Endothelial cell of umbilical vein (primary cell): ENCODE results near the gene ADARB2. TPM values are rescaled to one million over a fixed set of nuclear protein-coding genes. Genes with fewer than 3 reads are reported as not detected.
A peak's percentile ranks its signal among the peaks of the same experiment; 100 is the strongest.

ENCODE experiments used
- BruUV-seq: library from RNA; stranded (reverse); fragments of 400-500 nt; replicated peaks from 2 replicates; lab custom pipeline; 2021; lab: Mats Ljungman, UMichigan
- CTCF ChIA-PET: fragments of 300-600, 350-600 bp; sonication (Branson Sonifier 250); formaldehyde crosslinking; loops from one replicate; lab custom pipeline; 2021; ENCODE audit warnings: antibody characterized with exemption, inconsistent platforms; lab: Charles Lee
- POLR2A ChIA-PET: fragments of 300-600, 350-600 bp; sonication (Branson Sonifier 250); formaldehyde crosslinking; loops from one replicate; lab custom pipeline; 2021; ENCODE audit warnings: antibody characterized with exemption, inconsistent platforms; lab: Charles Lee
- DNase-seq: peaks from one replicate; pipeline ENCODE4 v3.0.0-alpha.2; 2011; ENCODE audit warnings: low read depth, low spot score
- FAIRE-seq: peaks from 2 replicates; lab custom pipeline; 2011; peaks lifted over from hg19 to GRCh38; lab: Jason Lieb, UNC
- H2AFZ ChIP-seq: 2 replicates; pipeline ENCODE4 v1.6.0; 2012; ENCODE audit warnings: low read depth, low read length, control low read depth, inconsistent platforms
- H3K27ac ChIP-seq: 2 replicates; pipeline ENCODE4 v1.5.1; 2011; ENCODE audit warnings: low read depth, mild to moderate bottlenecking, control low read depth, low read length, moderate library complexity; ENCODE audit not compliant: insufficient read depth
- H3K27me3 ChIP-seq, 2 experiments: 2 replicates each; pipeline versions ENCODE4 v1.6.0 to v1.6.1; 2011; ENCODE audit warnings: low read length in 2 of 2, mixed read lengths in 1 of 2; ENCODE audit not compliant: control insufficient read depth in 2 of 2, insufficient read depth in 2 of 2
- H3K36me3 ChIP-seq, 2 experiments: 2 replicates in 1 of 2; 3 replicates in 1 of 2; pipeline ENCODE4 v1.5.1; 2011; ENCODE audit warnings: low read length in 2 of 2, mild to moderate bottlenecking in 1 of 2, moderate library complexity in 1 of 2; ENCODE audit not compliant: control insufficient read depth in 2 of 2, insufficient read depth in 2 of 2; ENCODE audit errors: extremely low read depth in 1 of 2
- H3K4me1 ChIP-seq: 3 replicates; pipeline ENCODE4 v1.5.1; 2011; ENCODE audit warnings: mild to moderate bottlenecking, low read length; ENCODE audit not compliant: control insufficient read depth, insufficient read depth; ENCODE audit errors: extremely low read depth
- H3K4me2 ChIP-seq: 2 replicates; pipeline ENCODE4 v1.6.1; 2011; ENCODE audit warnings: low read length, control low read depth, mixed read lengths; ENCODE audit not compliant: insufficient read depth
- H3K4me3 ChIP-seq, 3 experiments: fragments of 200-600 bp in 1 of 3; sonication (generic), shearing (Covaris generic) in 1 of 3; replicated peaks in 1 of 3; 2 replicates each; pipeline ENCODE4 v1.5.1; 2011 to 2016; ENCODE audit warnings: control low read depth in 3 of 3, low read length in 3 of 3, mild to moderate bottlenecking in 2 of 3, inconsistent platforms in 1 of 3, low read depth in 1 of 3, moderate library complexity in 1 of 3; ENCODE audit not compliant: insufficient read depth in 1 of 3
- H3K79me2 ChIP-seq: 2 replicates; pipeline ENCODE4 v1.6.0; 2012; ENCODE audit warnings: low read length, inconsistent platforms; ENCODE audit not compliant: control insufficient read depth, insufficient read depth
- H3K9ac ChIP-seq: replicated peaks from 2 replicates; pipeline ENCODE3; 2011; ENCODE audit warnings: low read length, control low read depth; ENCODE audit not compliant: insufficient read depth; ENCODE audit errors: extremely low read depth
- H3K9me1 ChIP-seq: replicated peaks from 3 replicates; pipeline ENCODE4 v1.6.0; 2011; ENCODE audit warnings: mild to moderate bottlenecking, low read length; ENCODE audit not compliant: control insufficient read depth, insufficient read depth; ENCODE audit errors: extremely low read depth
- H3K9me3 ChIP-seq: replicated peaks from 2 replicates; pipeline ENCODE4 v1.5.1; 2012; ENCODE audit warnings: low read length, inconsistent platforms; ENCODE audit not compliant: control insufficient read depth, insufficient read depth
- H4K20me1 ChIP-seq: replicated peaks from 2 replicates; pipeline ENCODE3; 2011; ENCODE audit warnings: mild to moderate bottlenecking, low read length; ENCODE audit not compliant: control insufficient read depth, insufficient read depth; ENCODE audit errors: extremely low read depth
- EZH2 ChIP-seq: IDR thresholded peaks from 2 replicates; pipeline ENCODE4 v1.6.1; 2012; ENCODE audit warnings: borderline replicate concordance, low read depth, mild to moderate bottlenecking, moderate library complexity, low read length, inconsistent platforms; ENCODE audit not compliant: severe bottlenecking
- FOS ChIP-seq: IDR thresholded peaks from 2 replicates; pipeline ENCODE4 v1.6.1; 2011; ENCODE audit warnings: mild to moderate bottlenecking, low read length, moderate library complexity, borderline replicate concordance; ENCODE audit not compliant: insufficient read depth
- GATA2 ChIP-seq: IDR thresholded peaks from 2 replicates; pipeline ENCODE4 v1.7.0; 2011; ENCODE audit warnings: low read depth, mild to moderate bottlenecking, moderate library complexity, mixed read lengths, low read length; ENCODE audit not compliant: insufficient read length, insufficient read depth
- POLR2A ChIP-seq: IDR thresholded peaks from 2 replicates; pipeline ENCODE4 v1.6.1; 2012; ENCODE audit warnings: low read depth, mild to moderate bottlenecking, control low read depth, low read length
- dilution Hi-C: fragments of 300-500 bp; cut with MboI; formaldehyde crosslinking; loops from one replicate; pipeline ENCODE4 v1.15.0; 2019; ENCODE audit warnings: low sequenced_read_pairs; ENCODE audit not compliant: extremely low pct_ligation_motif_present
- intact Hi-C: fragments of 100-400 bp; cut with micrococcal nuclease; formaldehyde crosslinking; loops from one replicate; pipeline ENCODE4 v1.10.0; 2022
- polyA plus RNA-seq, 4 experiments: library from polyadenylated mRNA; depleted of rRNA in 3 of 4; stranded (reverse) in 3 of 4; unstranded in 1 of 4; fragments of >200 nt; gene quantifications; 2 replicates each; pipeline versions ENCODE4 v1.2.1 to v1.2.3, GENCODE V29; 2011 to 2012; ENCODE audit warnings: missing spikeins in 1 of 4
- total RNA-seq: library from RNA; stranded (reverse); gene quantifications from 2 replicates; pipeline ENCODE4 v1.2.3, GENCODE V29; 2021
- TF ChIP-seq, protein P1 (sequence below): IDR thresholded peaks from 2 replicates; pipeline ENCODE4 v1.6.1; 2011; ENCODE audit not compliant: insufficient read depth, insufficient read length
- TF ChIP-seq, protein P2 (sequence below), 2 donors: IDR thresholded peaks; 1 replicate in 1 of 2; 2 replicates in 1 of 2; pipeline ENCODE4 v1.5.1; 2011; ENCODE audit warnings: low read length in 2 of 2, mild to moderate bottlenecking in 2 of 2, moderate library complexity in 2 of 2, control low read depth in 1 of 2, inconsistent platforms in 1 of 2, low read depth in 1 of 2; ENCODE audit not compliant: insufficient read depth in 1 of 2; ENCODE audit errors: extremely low read depth in 1 of 2

ADARB2 gene
- total and polyA plus RNA-seq, 2 donors (not counting 3 experiments of a cell fraction or from before 2014, with no cell fraction given), result not detected

DNA sequence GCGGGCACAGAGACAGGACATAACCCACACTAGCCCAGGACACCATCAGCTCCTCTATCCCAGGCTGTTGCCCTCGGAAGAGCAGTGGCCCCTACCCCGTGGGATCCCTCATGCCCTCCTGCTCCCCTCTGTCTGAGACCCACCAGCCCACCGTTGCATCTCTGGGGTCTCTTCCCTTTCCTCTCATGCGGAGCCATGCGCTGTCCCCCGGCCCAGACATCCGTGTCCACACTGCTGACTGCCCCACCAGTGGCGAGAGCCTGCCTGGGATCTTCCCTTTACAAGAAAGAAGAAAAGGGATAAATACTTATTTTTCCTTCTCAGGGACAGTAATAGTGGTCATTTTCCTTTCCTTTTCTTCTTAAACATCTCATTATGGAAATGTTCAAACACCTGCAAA lies 565.7 kb downstream of the ADARB2 start:
- no peak overlapping the region for H3K27ac ChIP-seq
- H3K9me1 ChIP-seq, result no peaks in the 10 kb centered on the region
- no peaks in the 10 kb centered on the region for H3K79me2 ChIP-seq
- H3K4me1 ChIP-seq, result no peaks in the 10 kb centered on the region
- no TSS peak for BruUV-seq
- DNase-seq (no peak), FAIRE-seq (no peak)
- H3K4me2 ChIP-seq, result no peak overlapping the region
- no peak overlapping the region for H3K4me3 ChIP-seq
- no peaks in the 10 kb centered on the region for H3K27me3 ChIP-seq
- H2AFZ ChIP-seq, result no peak overlapping the region
- no peaks in the 10 kb centered on the region for H3K9me3 ChIP-seq
- ChIA-PET CTCF (no interaction called here), POLR2A (no interaction called here)
- intact Hi-C loops, result no loop called here
- TF ChIP-seq FOS (no peak), GATA2 (no peak), EZH2 (no peak), POLR2A (no peak)
- TF ChIP-seq, protein P1, sequence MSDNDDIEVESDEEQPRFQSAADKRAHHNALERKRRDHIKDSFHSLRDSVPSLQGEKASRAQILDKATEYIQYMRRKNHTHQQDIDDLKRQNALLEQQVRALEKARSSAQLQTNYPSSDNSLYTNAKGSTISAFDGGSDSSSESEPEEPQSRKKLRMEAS, result no peak
- TF ChIP-seq, protein P2, sequence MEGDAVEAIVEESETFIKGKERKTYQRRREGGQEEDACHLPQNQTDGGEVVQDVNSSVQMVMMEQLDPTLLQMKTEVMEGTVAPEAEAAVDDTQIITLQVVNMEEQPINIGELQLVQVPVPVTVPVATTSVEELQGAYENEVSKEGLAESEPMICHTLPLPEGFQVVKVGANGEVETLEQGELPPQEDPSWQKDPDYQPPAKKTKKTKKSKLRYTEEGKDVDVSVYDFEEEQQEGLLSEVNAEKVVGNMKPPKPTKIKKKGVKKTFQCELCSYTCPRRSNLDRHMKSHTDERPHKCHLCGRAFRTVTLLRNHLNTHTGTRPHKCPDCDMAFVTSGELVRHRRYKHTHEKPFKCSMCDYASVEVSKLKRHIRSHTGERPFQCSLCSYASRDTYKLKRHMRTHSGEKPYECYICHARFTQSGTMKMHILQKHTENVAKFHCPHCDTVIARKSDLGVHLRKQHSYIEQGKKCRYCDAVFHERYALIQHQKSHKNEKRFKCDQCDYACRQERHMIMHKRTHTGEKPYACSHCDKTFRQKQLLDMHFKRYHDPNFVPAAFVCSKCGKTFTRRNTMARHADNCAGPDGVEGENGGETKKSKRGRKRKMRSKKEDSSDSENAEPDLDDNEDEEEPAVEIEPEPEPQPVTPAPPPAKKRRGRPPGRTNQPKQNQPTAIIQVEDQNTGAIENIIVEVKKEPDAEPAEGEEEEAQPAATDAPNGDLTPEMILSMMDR (IDR thresholded peaks at IDR 0.05; ENCODE audit: extremely low read depth in 1 of 2, insufficient read depth in 1 of 2, low read depth in 1 of 2, low read length in 2 of 2), result no peak
- no peak overlapping the region for H3K9ac ChIP-seq
- H3K36me3 ChIP-seq, result no peaks in the 10 kb centered on the region
- no peaks in the 10 kb centered on the region for H4K20me1 ChIP-seq
- dilution Hi-C loops, result no loop called here

DNA sequence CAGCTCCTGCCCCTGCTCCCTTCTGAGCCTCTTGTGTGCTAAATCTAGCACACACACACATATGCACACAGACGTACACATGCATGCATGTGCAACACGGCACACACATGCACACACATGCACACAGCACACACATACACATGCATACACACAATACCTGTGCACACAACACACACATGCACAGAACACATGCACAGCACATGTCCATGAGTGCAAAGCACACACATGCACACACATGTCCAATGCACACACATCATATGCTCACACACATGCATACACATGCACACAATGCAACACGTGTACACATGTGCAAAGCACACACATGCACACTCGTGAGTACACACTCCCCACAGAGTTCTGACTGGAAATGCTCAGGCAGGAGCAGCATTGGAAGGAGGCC lies 566.1 kb downstream of the ADARB2 start:
- no peaks in the 10 kb centered on the region for H3K36me3 ChIP-seq
- no peaks in the 10 kb centered on the region for H3K79me2 ChIP-seq
- H3K4me2 ChIP-seq, result no peak overlapping the region
- no peak for TF ChIP-seq POLR2A
- TF ChIP-seq, protein P1, result peak; percentile 61
- no peak overlapping the region for H2AFZ ChIP-seq
- ChIA-PET POLR2A (no interaction called here), CTCF (no interaction called here)
- H3K27me3 ChIP-seq, result no peaks in the 10 kb centered on the region
- DNase-seq (no peak), FAIRE-seq (no peak)
- H3K9ac ChIP-seq, result no peak overlapping the region
- no peaks in the 10 kb centered on the region for H3K9me3 ChIP-seq
- dilution Hi-C loops (no loop called here), intact Hi-C loops (no loop called here)
- no TSS peak for BruUV-seq
- no peaks in the 10 kb centered on the region for H3K9me1 ChIP-seq
- no peak overlapping the region for H3K4me3 ChIP-seq
- H4K20me1 ChIP-seq, result no peaks in the 10 kb centered on the region
- no peaks in the 10 kb centered on the region for H3K4me1 ChIP-seq
- no peak overlapping the region for H3K27ac ChIP-seq
